ENCODE measurements around the gene FJX1. TPM values are rescaled to one million over a fixed set of nuclear protein-coding genes. Genes with fewer than 3 reads are reported as not detected.
"Not testable (repeated sequence)": the region's sequence is repeated elsewhere in the genome, so short reads cannot be mapped to it uniquely, and the experiment has no call there.

Gene FJX1
- total RNA-seq, 1 donor from 2014 or later, result 6.3 TPM

DNA sequence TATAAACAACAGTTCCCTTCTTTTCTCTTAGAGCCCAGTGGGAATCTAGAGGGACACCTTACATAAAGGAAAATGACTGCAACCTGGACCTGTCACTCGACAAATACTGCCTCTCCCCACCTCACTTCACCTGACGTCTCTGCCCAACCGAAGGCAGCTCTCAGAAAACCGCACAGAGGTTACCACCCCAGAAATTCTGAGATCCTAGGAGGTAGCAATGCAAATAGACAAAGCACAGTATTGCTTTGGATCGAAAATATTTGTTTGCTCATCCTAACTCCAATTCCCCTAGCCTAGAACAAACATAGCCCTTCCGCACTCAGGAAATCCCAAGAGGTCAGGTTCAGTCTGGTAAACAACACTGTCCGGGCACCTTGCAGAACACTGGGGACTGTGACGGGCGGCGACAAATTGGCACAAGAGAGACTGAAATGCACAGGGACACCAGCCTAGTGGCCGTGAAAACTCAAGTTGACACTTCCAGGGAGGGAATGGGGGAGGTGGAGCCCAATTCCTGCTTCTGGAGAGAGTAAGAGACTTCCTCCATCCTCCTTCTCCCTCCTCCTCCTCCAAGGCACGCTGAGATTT is 43.9 kb downstream of the FJX1 start:
- Histone ChIP-seq H3K4me3 (ENCODE audit: low read length in 3 of 3) (peak overlapping the region; percentile 98 to 99 (median 99)), H3K9me3 (ENCODE audit: control insufficient read depth in 3 of 3, low read length in 3 of 3) (no peaks in the 10 kb centered on the region), H3K27ac (ENCODE audit: low read depth, low read length) (peak overlapping the region; percentile 95), H3K4me1 (ENCODE audit: control insufficient read depth in 3 of 3, insufficient read depth in 3 of 3, low read length in 3 of 3) (peaks cover 18 to 20% (median 19%) of the 10 kb centered on the region in 3 donors), H3K27me3 (ENCODE audit: control insufficient read depth in 3 of 3, insufficient read depth in 3 of 3, low read length in 3 of 3) (no peaks in the 10 kb centered on the region), H3K9ac (ENCODE audit: low read depth in 1 of 3, low read length in 3 of 3) (peak overlapping the region; percentile 95 to 98 (median 96)), H3K36me3 (ENCODE audit: control insufficient read depth in 3 of 3, insufficient read depth in 3 of 3, low read length in 3 of 3) (no peaks in the 10 kb centered on the region)

DNA sequence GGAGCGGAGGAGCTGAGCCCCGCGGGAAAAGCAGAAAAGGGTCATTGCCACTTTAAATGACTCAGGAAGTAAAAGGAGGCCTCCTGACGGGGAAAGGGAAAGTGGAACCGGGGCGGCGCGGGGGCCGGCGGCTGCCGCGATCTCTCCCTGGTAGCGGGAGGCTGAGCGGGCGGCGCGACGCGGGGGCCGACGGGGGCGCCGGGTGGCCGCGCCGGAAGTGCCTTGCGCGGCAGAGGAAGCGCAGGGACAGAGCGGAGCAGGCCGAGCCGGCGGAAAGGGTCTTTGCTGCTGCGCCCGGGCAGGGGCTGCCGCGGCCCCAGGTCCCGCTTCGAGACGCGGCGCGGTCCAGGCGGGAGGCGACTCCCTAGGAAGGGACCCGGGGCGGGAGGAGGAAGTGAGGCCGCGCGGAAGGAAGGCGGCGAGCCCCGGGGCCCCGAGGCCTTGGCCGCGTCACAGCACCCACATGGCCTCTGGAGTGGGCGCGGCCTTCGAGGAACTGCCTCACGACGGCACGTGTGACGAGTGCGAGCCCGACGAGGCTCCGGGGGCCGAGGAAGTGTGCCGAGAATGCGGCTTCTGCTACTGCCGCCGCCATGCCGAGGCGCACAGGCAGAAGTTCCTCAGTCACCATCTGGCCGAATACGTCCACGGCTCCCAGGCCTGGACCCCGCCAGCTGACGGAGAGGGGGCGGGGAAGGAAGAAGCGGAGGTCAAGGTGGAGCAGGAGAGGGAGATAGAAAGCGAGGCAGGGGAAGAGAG is 44.6 kb downstream of the FJX1 start, which contains the start of gene TRIM44:
TSS of gene TRIM44 (plus strand) at position 127 of the 759 bp plus-strand sequence. CDS start at position 464, 337 bp downstream.
- H3K36me3 ChIP-seq (ENCODE audit: control insufficient read depth in 3 of 3, insufficient read depth in 3 of 3, low read length in 3 of 3), result no peaks in the 10 kb centered on the region
- peak within 1 kb of the TSS; percentile 95 for H3K27ac ChIP-seq (ENCODE audit: low read depth, low read length)
- no peaks in the 10 kb centered on the region for H3K27me3 ChIP-seq (ENCODE audit: control insufficient read depth in 3 of 3, insufficient read depth in 3 of 3, low read length in 3 of 3)
- H3K9ac ChIP-seq (ENCODE audit: low read depth in 1 of 3, low read length in 3 of 3), result peak within 1 kb of the TSS; percentile 95 to 98 (median 96)
- no peaks in the 10 kb centered on the region for H3K9me3 ChIP-seq (ENCODE audit: control insufficient read depth in 3 of 3, low read length in 3 of 3)
- peaks cover 18 to 20% (median 19%) of the 10 kb centered on the region in 3 donors for H3K4me1 ChIP-seq (ENCODE audit: control insufficient read depth in 3 of 3, insufficient read depth in 3 of 3, low read length in 3 of 3)
- H3K4me3 ChIP-seq (ENCODE audit: low read length in 3 of 3), result peak within 1 kb of the TSS; percentile 98 to 99 (median 99)

DNA sequence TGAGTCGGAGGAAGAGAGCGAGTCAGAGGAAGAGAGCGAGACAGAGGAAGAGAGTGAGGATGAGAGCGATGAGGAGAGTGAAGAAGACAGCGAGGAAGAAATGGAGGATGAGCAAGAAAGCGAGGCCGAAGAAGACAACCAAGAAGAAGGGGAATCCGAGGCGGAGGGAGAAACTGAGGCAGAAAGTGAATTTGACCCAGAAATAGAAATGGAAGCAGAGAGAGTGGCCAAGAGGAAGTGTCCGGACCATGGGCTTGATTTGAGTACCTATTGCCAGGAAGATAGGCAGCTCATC is 45.1 kb downstream of the FJX1 start:
- Histone ChIP-seq H3K9ac (ENCODE audit: low read depth in 1 of 3, low read length in 3 of 3) (peak overlapping the region; percentile 95 to 98 (median 96)), H3K27me3 (ENCODE audit: control insufficient read depth in 3 of 3, insufficient read depth in 3 of 3, low read length in 3 of 3) (no peaks in the 10 kb centered on the region), H3K36me3 (ENCODE audit: control insufficient read depth in 3 of 3, insufficient read depth in 3 of 3, low read length in 3 of 3) (no peaks in the 10 kb centered on the region), H3K9me3 (ENCODE audit: control insufficient read depth in 3 of 3, low read length in 3 of 3) (no peaks in the 10 kb centered on the region), H3K27ac (ENCODE audit: low read depth, low read length) (peak overlapping the region; percentile 95), H3K4me1 (ENCODE audit: control insufficient read depth in 3 of 3, insufficient read depth in 3 of 3, low read length in 3 of 3) (peaks cover 18 to 20% (median 19%) of the 10 kb centered on the region in 3 donors), H3K4me3 (ENCODE audit: low read length in 3 of 3) (peak overlapping the region; percentile 98 to 99 (median 99))

DNA sequence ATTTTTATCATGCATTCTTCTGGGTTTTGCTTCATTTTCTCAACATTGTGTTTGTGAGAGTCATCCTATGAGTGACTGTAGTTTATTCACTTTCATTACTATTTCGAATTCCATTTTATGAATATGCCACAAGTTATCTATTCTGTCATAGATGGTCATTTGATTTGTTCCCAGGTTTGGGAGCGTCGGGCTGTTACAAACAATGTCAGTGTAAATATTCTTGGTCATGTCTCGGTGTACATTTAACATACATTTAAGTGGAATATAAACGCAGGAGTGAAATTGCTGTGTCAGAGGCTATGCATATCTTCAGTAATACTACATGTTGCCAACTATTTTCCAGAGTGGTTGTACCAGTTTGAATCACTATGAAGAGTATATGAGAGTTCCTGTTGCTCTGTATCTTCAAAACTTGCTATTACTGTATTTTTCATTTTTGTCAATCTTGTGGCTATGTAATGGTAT is 46.7 kb downstream of the FJX1 start:
- no peak overlapping the region for H3K27ac ChIP-seq (ENCODE audit: low read depth, low read length)
- H3K36me3 ChIP-seq (ENCODE audit: control insufficient read depth in 3 of 3, insufficient read depth in 3 of 3, low read length in 3 of 3), result no peaks in the 10 kb centered on the region
- H3K4me1 ChIP-seq (ENCODE audit: control insufficient read depth in 3 of 3, insufficient read depth in 3 of 3, low read length in 3 of 3), result peaks cover 18 to 20% (median 19%) of the 10 kb centered on the region in 3 donors
- H3K4me3 ChIP-seq (ENCODE audit: low read length in 3 of 3), result peak overlapping the region in 2 of 3 donors; percentile 41 to 98
- H3K9ac ChIP-seq (ENCODE audit: low read depth in 1 of 3, low read length in 3 of 3), result no peak overlapping the region
- H3K27me3 ChIP-seq (ENCODE audit: control insufficient read depth in 3 of 3, insufficient read depth in 3 of 3, low read length in 3 of 3), result no peaks in the 10 kb centered on the region
- no peaks in the 10 kb centered on the region for H3K9me3 ChIP-seq (ENCODE audit: control insufficient read depth in 3 of 3, low read length in 3 of 3)

DNA sequence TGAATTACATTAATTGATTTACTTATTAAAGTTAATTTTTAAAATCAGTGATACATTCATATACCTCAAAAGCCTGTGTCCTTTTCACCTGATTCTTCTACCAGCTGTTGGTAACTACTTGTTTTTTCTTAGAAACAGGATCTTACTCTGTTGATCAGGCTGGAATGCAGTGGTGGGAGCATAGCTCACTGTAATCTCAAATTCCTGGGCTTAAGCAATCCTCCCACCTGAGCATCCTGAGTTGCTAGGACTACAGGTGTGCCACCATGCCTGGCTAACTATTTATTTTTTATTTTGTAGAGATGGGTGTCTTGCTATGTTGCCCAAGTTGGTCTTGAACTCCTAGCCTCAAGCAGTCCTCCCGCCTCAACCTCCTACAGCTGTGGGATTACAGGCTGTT is 49.0 kb downstream of the FJX1 start:
- peaks cover 14 to 21% (median 21%) of the 10 kb centered on the region in 3 donors for H3K4me1 ChIP-seq (ENCODE audit: control insufficient read depth in 3 of 3, insufficient read depth in 3 of 3, low read length in 3 of 3)
- H3K9ac ChIP-seq (ENCODE audit: low read depth in 1 of 3, low read length in 3 of 3), result no peak overlapping the region
- no peak overlapping the region for H3K27ac ChIP-seq (ENCODE audit: low read depth, low read length)
- H3K36me3 ChIP-seq (ENCODE audit: control insufficient read depth in 3 of 3, insufficient read depth in 3 of 3, low read length in 3 of 3), result no peaks in the 10 kb centered on the region
- H3K27me3 ChIP-seq (ENCODE audit: control insufficient read depth in 3 of 3, insufficient read depth in 3 of 3, low read length in 3 of 3), result no peaks in the 10 kb centered on the region
- H3K9me3 ChIP-seq (ENCODE audit: control insufficient read depth in 3 of 3, low read length in 3 of 3), result no peaks in the 10 kb centered on the region
- no peak overlapping the region for H3K4me3 ChIP-seq (ENCODE audit: low read length in 3 of 3)

DNA sequence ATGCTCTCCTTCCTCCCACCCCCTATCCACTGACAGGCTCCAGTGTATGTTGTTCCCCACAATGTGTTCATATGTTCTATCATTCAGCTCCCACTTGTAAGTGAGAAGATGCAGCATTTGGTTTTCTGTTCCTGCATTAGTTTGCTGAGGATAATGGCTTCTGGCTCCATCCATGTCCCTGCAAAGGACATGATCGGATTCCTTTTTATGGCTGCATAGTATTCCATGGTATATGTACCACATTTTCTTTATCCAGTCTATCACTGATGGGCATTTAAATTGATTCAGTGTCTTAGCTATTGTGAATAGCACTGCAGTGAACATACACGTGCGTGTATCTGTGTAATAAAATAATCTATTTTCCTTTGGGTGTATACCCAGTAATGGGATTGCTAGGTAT is 50.1 kb downstream of the FJX1 start:
- peaks cover 14 to 24% (median 20%) of the 10 kb centered on the region in 3 donors for H3K4me1 ChIP-seq (ENCODE audit: control insufficient read depth in 3 of 3, insufficient read depth in 3 of 3, low read length in 3 of 3)
- not testable (repeated sequence) for H3K36me3 ChIP-seq (ENCODE audit: control insufficient read depth in 3 of 3, insufficient read depth in 3 of 3, low read length in 3 of 3); H3K4me3 ChIP-seq (ENCODE audit: low read length in 3 of 3); H3K27me3 ChIP-seq (ENCODE audit: control insufficient read depth in 3 of 3, insufficient read depth in 3 of 3, low read length in 3 of 3); H3K27ac ChIP-seq (ENCODE audit: low read depth, low read length); H3K9me3 ChIP-seq (ENCODE audit: control insufficient read depth in 3 of 3, low read length in 3 of 3); H3K9ac ChIP-seq (ENCODE audit: low read depth in 1 of 3, low read length in 3 of 3)

Other genes with a start within 250 kb of the FJX1 start
- 1.6 TPM for gene SLC1A2, start 198.9 kb upstream of the FJX1 start, total RNA-seq
- 37.1 TPM for gene PAMR1, start 92.8 kb upstream of the FJX1 start, total RNA-seq
- 11.5 TPM for gene TRIM44, start 44.3 kb downstream of the FJX1 start, total RNA-seq

Data from skeletal muscle tissue (tissue), 4 donors.